HepG2 (cell line): ENCODE measurements around the gene HCK. TPM values are rescaled to one million over a fixed set of nuclear protein-coding genes. Genes with fewer than 3 reads are reported as not detected.

Experiments used
- CHCHD3 ChIP-seq: sonication (generic); formaldehyde crosslinking; IDR thresholded peaks from 2 replicates; pipeline ENCODE4 v1.8.0; 2022; ENCODE audit warnings: mild to moderate bottlenecking, missing genetic modification reagents, moderate library complexity
- CREB3 ChIP-seq: sonication (generic); formaldehyde crosslinking; IDR thresholded peaks from 2 replicates; pipeline ENCODE4 v1.5.0; 2020; ENCODE audit warnings: missing genetic modification reagents
- DMTF1 ChIP-seq: sonication (generic); formaldehyde crosslinking; IDR thresholded peaks from 2 replicates; pipeline ENCODE4 v1.4.0; 2020; ENCODE audit warnings: mild to moderate bottlenecking, missing genetic modification reagents
- E2F5 ChIP-seq: sonication (generic); formaldehyde crosslinking; conservative IDR thresholded peaks from 2 replicates; pipeline ENCODE4 v1.4.0; 2020; ENCODE audit warnings: missing genetic modification reagents
- KLF15 ChIP-seq: sonication (generic); formaldehyde crosslinking; IDR thresholded peaks from 2 replicates; pipeline ENCODE4 v1.8.1; 2023; ENCODE audit warnings: borderline replicate concordance, mild to moderate bottlenecking, inconsistent platforms, missing genetic modification reagents, mixed read lengths
- KLF6 ChIP-seq: IDR thresholded peaks from 2 replicates; pipeline ENCODE4 v1.8.0; 2016; ENCODE audit warnings: missing biosample characterization, missing genetic modification reagents
- SRSF4 ChIP-seq: fragments of 200-400 bp; formaldehyde crosslinking; IDR thresholded peaks from one replicate; pipeline ENCODE4 v1.6.1; 2018; ENCODE audit warnings: mild to moderate bottlenecking, low read depth, low read length, moderate library complexity; ENCODE audit not compliant: poor library complexity, severe bottlenecking
- TBL1XR1 ChIP-seq: fragments of 150-350 bp; IDR thresholded peaks from 2 replicates; pipeline ENCODE4 v1.6.1; 2014; ENCODE audit warnings: borderline replicate concordance, low read length; ENCODE audit not compliant: partially characterized antibody
- ZNF292 ChIP-seq: sonication (generic); formaldehyde crosslinking; IDR thresholded peaks from 2 replicates; pipeline ENCODE4 v1.8.1; 2022; ENCODE audit warnings: mild to moderate bottlenecking, low read depth, missing genetic modification reagents, borderline replicate concordance
- ZNF788 ChIP-seq: sonication (generic); formaldehyde crosslinking; IDR thresholded peaks from 2 replicates; pipeline ENCODE4 v1.5.0; 2020; ENCODE audit warnings: mild to moderate bottlenecking, missing genetic modification reagents, borderline replicate concordance
- ZSCAN29 ChIP-seq: sonication (generic); formaldehyde crosslinking; conservative IDR thresholded peaks from 2 replicates; pipeline ENCODE4 v1.4.0; 2020; ENCODE audit warnings: mild to moderate bottlenecking, missing genetic modification reagents
- polyA plus RNA-seq, 8 experiments: library from polyadenylated mRNA; depleted of rRNA in 3 of 8; stranded (reverse) in 7 of 8; unstranded in 1 of 8; fragments of >200 nt; fragmentation: Illumina TruSeq in 4 of 8; extraction: Trizol in 4 of 8; gene quantifications; 2 replicates each; pipeline versions ENCODE4 v1.2.1 to v1.2.3, GENCODE V29; 2011 to 2016; ENCODE audit warnings: low read depth in 4 of 8, missing spikeins in 1 of 8, mixed read lengths in 1 of 8; ENCODE audit not compliant: insufficient read depth in 1 of 8
- total RNA-seq, 5 experiments: library from RNA; depleted of rRNA; stranded (reverse); fragments of >200 nt; fragmentation: Illumina TruSeq; extraction: Trizol; gene quantifications; 2 replicates each; pipeline ENCODE4 v1.2.3, GENCODE V29; 2016; ENCODE audit warnings: low read depth in 1 of 5
- TF ChIP-seq, protein P1 (sequence below): sonication (generic); formaldehyde crosslinking; conservative IDR thresholded peaks from 2 replicates; pipeline ENCODE4 v1.8.0; 2022; ENCODE audit warnings: mild to moderate bottlenecking, moderate library complexity, missing genetic modification reagents
- TF ChIP-seq, protein P2 (sequence below), 2 experiments: sonication (generic) in 1 of 2; formaldehyde crosslinking in 1 of 2; IDR thresholded peaks; 2 replicates each; pipeline versions ENCODE4 v1.5.1 to v1.6.1; 2011 to 2020; ENCODE audit warnings: borderline replicate concordance in 1 of 2, low read depth in 1 of 2, low read length in 1 of 2, mild to moderate bottlenecking in 1 of 2, missing genetic modification reagents in 1 of 2, moderate library complexity in 1 of 2
- TF ChIP-seq, protein P3 (sequence below): sonication (generic); formaldehyde crosslinking; IDR thresholded peaks from 2 replicates; pipeline ENCODE4 v1.8.1; 2023; ENCODE audit warnings: mild to moderate bottlenecking, inconsistent platforms, moderate library complexity, missing genetic modification reagents, borderline replicate concordance

HCK gene
- total and polyA plus RNA-seq, 2 of the 13 experiments (the other 11 are each of a cell fraction or from before 2014, with no cell fraction given): 0.04 TPM; not detected in 1

DNA sequence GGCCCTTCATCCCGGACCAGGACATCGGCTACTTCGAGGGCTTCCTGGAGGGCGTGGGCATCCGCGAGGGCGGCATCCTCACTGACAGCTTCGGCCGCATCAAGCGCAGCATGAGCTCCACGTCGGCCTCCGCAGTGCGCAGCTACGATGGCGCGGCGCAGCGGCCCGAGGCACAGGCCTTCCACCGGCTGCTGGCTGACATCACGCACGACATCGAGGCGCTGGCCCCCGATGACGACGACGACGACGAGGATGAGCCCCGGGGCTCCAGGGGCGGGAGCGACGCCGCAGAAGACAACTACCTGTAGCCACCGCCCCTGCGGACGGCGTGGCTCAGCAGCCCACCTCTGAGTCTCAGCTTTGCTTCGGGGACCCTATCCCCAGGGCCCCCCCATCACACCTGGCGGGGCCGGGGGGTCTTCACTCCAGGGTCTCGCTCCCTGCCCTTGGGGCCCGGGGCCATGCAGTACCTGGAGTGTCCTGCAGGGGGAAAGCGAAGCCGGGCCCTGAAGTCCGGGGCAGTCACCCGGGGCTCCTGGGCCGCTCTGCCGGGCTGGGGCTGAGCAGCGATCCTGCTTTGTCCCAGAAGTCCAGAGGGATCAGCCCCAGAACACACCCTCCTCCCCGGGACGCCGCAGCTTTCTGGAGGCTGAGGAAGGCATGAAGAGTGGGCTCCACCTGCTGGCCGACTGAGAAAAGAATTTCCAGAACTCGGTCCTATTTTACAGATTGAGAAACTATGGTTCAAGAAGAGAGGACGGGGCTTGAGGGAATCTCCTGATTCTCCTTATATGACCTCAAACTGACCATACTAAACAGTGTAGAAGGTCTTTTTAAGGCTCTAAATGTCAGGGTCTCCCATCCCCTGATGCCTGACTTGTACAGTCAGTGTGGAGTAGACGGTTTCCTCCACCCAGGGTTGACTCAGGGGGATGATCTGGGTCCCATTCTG is 20.8 kb upstream of the HCK start (continued):
- TF ChIP-seq CHCHD3 (CRISPR knock-in tag) (peak; percentile 58), E2F5 (CRISPR knock-in tag) (no peak), ZSCAN29 (CRISPR knock-in tag) (no peak), SRSF4 (no peak), TBL1XR1 (no peak), KLF15 (CRISPR knock-in tag) (0 out of 2 replicates have a peak, but pooled peaks have one; percentile 55), ZNF788 (CRISPR knock-in tag) (peak; percentile 71; the same call in 1 of the 2 replicates), CREB3 (CRISPR knock-in tag) (0 out of 2 replicates have a peak, but pooled peaks have one; percentile 35), DMTF1 (CRISPR knock-in tag) (no peak), ZNF292 (CRISPR knock-in tag) (0 out of 2 replicates have a peak, but pooled peaks have one; percentile 26), KLF6 (CRISPR knock-in tag) (no peak)
- TF ChIP-seq, protein P1, sequence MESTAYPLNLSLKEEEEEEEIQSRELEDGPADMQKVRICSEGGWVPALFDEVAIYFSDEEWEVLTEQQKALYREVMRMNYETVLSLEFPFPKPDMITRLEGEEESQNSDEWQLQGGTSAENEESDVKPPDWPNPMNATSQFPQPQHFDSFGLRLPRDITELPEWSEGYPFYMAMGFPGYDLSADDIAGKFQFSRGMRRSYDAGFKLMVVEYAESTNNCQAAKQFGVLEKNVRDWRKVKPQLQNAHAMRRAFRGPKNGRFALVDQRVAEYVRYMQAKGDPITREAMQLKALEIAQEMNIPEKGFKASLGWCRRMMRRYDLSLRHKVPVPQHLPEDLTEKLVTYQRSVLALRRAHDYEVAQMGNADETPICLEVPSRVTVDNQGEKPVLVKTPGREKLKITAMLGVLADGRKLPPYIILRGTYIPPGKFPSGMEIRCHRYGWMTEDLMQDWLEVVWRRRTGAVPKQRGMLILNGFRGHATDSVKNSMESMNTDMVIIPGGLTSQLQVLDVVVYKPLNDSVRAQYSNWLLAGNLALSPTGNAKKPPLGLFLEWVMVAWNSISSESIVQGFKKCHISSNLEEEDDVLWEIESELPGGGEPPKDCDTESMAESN: peak; percentile 76; the same call in 1 of the 2 replicates
- TF ChIP-seq, protein P2, sequence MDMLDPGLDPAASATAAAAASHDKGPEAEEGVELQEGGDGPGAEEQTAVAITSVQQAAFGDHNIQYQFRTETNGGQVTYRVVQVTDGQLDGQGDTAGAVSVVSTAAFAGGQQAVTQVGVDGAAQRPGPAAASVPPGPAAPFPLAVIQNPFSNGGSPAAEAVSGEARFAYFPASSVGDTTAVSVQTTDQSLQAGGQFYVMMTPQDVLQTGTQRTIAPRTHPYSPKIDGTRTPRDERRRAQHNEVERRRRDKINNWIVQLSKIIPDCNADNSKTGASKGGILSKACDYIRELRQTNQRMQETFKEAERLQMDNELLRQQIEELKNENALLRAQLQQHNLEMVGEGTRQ (IDR thresholded peaks at IDR 0.05; ENCODE audit: low read depth, low read length): no peak
- TF ChIP-seq, protein P2 (CRISPR knock-in tag; IDR thresholded peaks at IDR 0.05; ENCODE audit: borderline replicate concordance): no peak
- TF ChIP-seq, protein P3, sequence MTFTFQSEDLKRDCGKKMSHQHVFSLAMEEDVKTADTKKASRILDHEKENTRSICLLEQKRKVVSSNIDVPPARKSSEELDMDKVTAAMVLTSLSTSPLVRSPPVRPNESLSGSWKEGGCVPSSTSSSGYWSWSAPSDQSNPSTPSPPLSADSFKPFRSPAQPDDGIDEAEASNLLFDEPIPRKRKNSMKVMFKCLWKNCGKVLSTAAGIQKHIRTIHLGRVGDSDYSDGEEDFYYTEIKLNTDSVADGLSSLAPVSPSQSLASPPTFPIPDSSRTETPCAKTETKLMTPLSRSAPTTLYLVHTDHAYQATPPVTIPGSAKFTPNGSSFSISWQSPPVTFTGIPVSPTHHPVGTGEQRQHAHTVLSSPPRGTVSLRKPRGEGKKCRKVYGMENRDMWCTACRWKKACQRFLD (CRISPR knock-in tag): no peak
